C4-2B (cell line): ENCODE measurements around the gene PREX1.

Experiments used
- CTCF ChIP-seq: fragments of 450-650 bp; conservative IDR thresholded peaks from 2 replicates; pipeline ENCODE4 v1.5.1; 2017; ENCODE audit warnings: mild to moderate bottlenecking
- ZFX ChIP-seq: fragments of 450-650 bp; IDR thresholded peaks from 2 replicates; pipeline ENCODE4 v1.6.1; 2017

- TF ChIP-seq CTCF (no peak), ZFX (no peak)
These were observed 78.4 kb downstream of the PREX1 start for GRCh38 chr20:48749437-48749836.
